Measurements from ENCODE around the gene MYO5B. TPM values are rescaled to one million over a fixed set of nuclear protein-coding genes. Genes with fewer than 3 reads are reported as not detected.

MYO5B gene
- polyA plus RNA-seq, 1 of the 3 experiments (the other 2 are of a cell fraction), result 1.3 TPM

DNA sequence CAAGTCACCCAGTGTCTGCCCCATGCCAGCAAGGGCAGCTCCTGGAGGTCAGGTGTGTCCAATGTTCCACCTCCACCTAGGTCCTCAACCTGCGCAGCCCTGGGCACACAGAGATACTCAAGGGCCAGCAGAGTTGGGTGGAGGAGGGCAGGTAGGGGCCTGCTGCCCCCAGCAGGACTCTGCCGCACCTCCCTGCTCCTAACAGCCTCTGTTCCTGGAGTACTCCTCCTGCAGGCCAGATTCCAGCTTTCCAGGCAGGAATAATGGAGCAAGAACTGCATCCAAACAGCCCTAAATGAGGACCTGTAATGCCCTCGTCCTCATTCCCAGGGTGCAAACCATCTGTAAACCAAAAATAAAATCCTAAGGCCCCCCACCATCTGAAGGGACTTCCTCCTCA lies 337.2 kb downstream of the MYO5B start (continued):
- TF ChIP-seq, protein P1, sequence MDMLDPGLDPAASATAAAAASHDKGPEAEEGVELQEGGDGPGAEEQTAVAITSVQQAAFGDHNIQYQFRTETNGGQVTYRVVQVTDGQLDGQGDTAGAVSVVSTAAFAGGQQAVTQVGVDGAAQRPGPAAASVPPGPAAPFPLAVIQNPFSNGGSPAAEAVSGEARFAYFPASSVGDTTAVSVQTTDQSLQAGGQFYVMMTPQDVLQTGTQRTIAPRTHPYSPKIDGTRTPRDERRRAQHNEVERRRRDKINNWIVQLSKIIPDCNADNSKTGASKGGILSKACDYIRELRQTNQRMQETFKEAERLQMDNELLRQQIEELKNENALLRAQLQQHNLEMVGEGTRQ (IDR thresholded peaks at IDR 0.05; ENCODE audit: borderline replicate concordance, low read depth, low read length), result no peak
- TF ChIP-seq REST (IDR thresholded peaks at IDR 0.05; ENCODE audit: low read depth, low read length) (no peak), POLR2AphosphoS5 (IDR thresholded peaks at IDR 0.05; ENCODE audit: low read depth, low read length) (no peak), CHD2 (IDR thresholded peaks at IDR 0.05; ENCODE audit: low read length, partially characterized antibody) (no peak)

GRCh38 chr18:49856496-49856895 lies 338.5 kb downstream of the MYO5B start:
- POLR2A ChIA-PET, result no interaction called here
- Histone ChIP-seq H3K9ac (no peak overlapping the region), H3K27me3 (ENCODE audit: insufficient read depth) (no peaks in the 10 kb centered on the region), H3K4me1 (ENCODE audit: control insufficient read depth in 1 of 2, insufficient read depth in 2 of 2, low read depth in 1 of 2, low read length in 1 of 2) (peaks cover 0 to 3% of the 10 kb centered on the region in 2 experiments; a peak in 2 of 4 replicates), H3K4me3 (ENCODE audit: low read depth in 2 of 2, low read length in 1 of 2) (no peak overlapping the region), H3K9me3 (no peaks in the 10 kb centered on the region), H2AFZ (ENCODE audit: low read depth) (no peak overlapping the region), H4K20me1 (ENCODE audit: insufficient read depth) (no peaks in the 10 kb centered on the region), H3K79me2 (ENCODE audit: insufficient read depth) (no peaks in the 10 kb centered on the region), H3F3A (replicated peaks; ENCODE audit: insufficient read depth) (no peaks in the 10 kb centered on the region), H3K4me2 (no peak overlapping the region), H3K36me3 (replicated peaks in 1 of 2; ENCODE audit: control insufficient read depth in 1 of 2, insufficient read depth in 2 of 2, low read length in 1 of 2) (no peaks in the 10 kb centered on the region), H3K27ac (ENCODE audit: low read depth in 2 of 2, low read length in 1 of 2) (no peak overlapping the region), H3K9me2 (no peaks in the 10 kb centered on the region)
- TF ChIP-seq ELF1 (IDR thresholded peaks at IDR 0.05), result no peak
- TF ChIP-seq NRF1 (IDR thresholded peaks at IDR 0.05; ENCODE audit: low read depth, low read length), result no peak
- TF ChIP-seq EP300 (IDR thresholded peaks at IDR 0.05; ENCODE audit: borderline replicate concordance in 1 of 2, low read depth in 1 of 2, low read length in 1 of 2), result no peak
- no peak for TF ChIP-seq GATA2 (CRISPR knock-in tag; IDR thresholded peaks at IDR 0.05)
- no peak for TF ChIP-seq MEF2A (IDR thresholded peaks at IDR 0.05; ENCODE audit: borderline replicate concordance, low read depth)
- no peak for TF ChIP-seq YY1 (IDR thresholded peaks at IDR 0.05; ENCODE audit: low read depth)
- TF ChIP-seq TAF1 (IDR thresholded peaks at IDR 0.05; ENCODE audit: borderline replicate concordance, low read depth, low read length), result no peak
- no peak for TF ChIP-seq JUND (IDR thresholded peaks at IDR 0.05)
- no peak for TF ChIP-seq TCF12 (IDR thresholded peaks at IDR 0.05)
- no peak for TF ChIP-seq USF1 (IDR thresholded peaks at IDR 0.05; ENCODE audit: borderline replicate concordance, low read depth)
- TF ChIP-seq SIN3A (IDR thresholded peaks at IDR 0.05; ENCODE audit: borderline replicate concordance, low read depth, low read length), result no peak
- TF ChIP-seq, protein P2, sequence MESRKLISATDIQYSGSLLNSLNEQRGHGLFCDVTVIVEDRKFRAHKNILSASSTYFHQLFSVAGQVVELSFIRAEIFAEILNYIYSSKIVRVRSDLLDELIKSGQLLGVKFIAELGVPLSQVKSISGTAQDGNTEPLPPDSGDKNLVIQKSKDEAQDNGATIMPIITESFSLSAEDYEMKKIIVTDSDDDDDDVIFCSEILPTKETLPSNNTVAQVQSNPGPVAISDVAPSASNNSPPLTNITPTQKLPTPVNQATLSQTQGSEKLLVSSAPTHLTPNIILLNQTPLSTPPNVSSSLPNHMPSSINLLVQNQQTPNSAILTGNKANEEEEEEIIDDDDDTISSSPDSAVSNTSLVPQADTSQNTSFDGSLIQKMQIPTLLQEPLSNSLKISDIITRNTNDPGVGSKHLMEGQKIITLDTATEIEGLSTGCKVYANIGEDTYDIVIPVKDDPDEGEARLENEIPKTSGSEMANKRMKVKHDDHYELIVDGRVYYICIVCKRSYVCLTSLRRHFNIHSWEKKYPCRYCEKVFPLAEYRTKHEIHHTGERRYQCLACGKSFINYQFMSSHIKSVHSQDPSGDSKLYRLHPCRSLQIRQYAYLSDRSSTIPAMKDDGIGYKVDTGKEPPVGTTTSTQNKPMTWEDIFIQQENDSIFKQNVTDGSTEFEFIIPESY (IDR thresholded peaks at IDR 0.05; ENCODE audit: borderline replicate concordance, low read depth), result no peak
- DNase-seq, result no peak
- CTCF ChIA-PET, result interaction anchor here (0.6 to 15.8 kb wide), 4 partner anchors 12 to 344 kb away, joined by 3 to 254 read pairs (median 74); partner anchors contain the start of gene LIPG
- WGBS (ENCODE audit: low lambda C conversion rate), result 87% methylated on average over 4 of the region's 6 CpGs

All from SK-N-SH (cell line).